WTC11 (cell line): Measurements from ENCODE around the gene SPTBN4. TPM values are rescaled to one million over a fixed set of nuclear protein-coding genes. Genes with fewer than 3 reads are reported as not detected.

Experiments
- ATAC-seq: fragments of 200-7000 bp; cut with Tn5 transposase; 2 replicates; pipeline ENCODE4 v1.10.0; 2021; ENCODE audit warnings: mild to moderate bottlenecking, moderate library complexity
- CTCF ChIA-PET: fragments of 300-600 bp; sonication (Branson Sonifier 250); formaldehyde crosslinking; loops from one replicate; lab custom pipeline; 2021; ENCODE audit warnings: antibody characterized with exemption; lab: Charles Lee
- POLR2A ChIA-PET: fragments of 350-600 bp; sonication (Branson Sonifier 250); formaldehyde crosslinking; loops from one replicate; lab custom pipeline; 2021; ENCODE audit warnings: antibody characterized with exemption; lab: Charles Lee
- DNase-seq: peaks from one replicate; pipeline ENCODE4 v3.0.0; 2021; ENCODE audit warnings: low spot score
- H3K27ac Mint-ChIP-seq: 2 replicates; pipeline ENCODE4 v1.8.0; 2021; ENCODE audit warnings: mixed read lengths
- H3K27me3 Mint-ChIP-seq: 2 replicates; pipeline ENCODE4 v1.8.0; 2021; ENCODE audit warnings: low read depth, mild to moderate bottlenecking, moderate library complexity, mixed read lengths
- H3K36me3 Mint-ChIP-seq: 2 replicates; pipeline ENCODE4 v1.8.0; 2021; ENCODE audit warnings: mixed read lengths
- H3K4me1 Mint-ChIP-seq: 2 replicates; pipeline ENCODE4 v1.8.0; 2022; ENCODE audit warnings: mixed read lengths
- H3K4me3 Mint-ChIP-seq: 2 replicates; pipeline ENCODE4 v1.8.0; 2021; ENCODE audit warnings: mild to moderate bottlenecking, moderate library complexity, mixed read lengths
- H3K9me3 Mint-ChIP-seq: 2 replicates; pipeline ENCODE4 v1.8.0; 2021; ENCODE audit warnings: mixed read lengths
- ATF6 ChIP-seq: sonication (generic); formaldehyde crosslinking; IDR thresholded peaks from 2 replicates; pipeline ENCODE4 v1.8.1; 2023; ENCODE audit warnings: mild to moderate bottlenecking, missing genetic modification reagents
- CREB1 ChIP-seq: sonication (generic); formaldehyde crosslinking; IDR thresholded peaks from 2 replicates; pipeline ENCODE4 v1.8.0; 2023; ENCODE audit warnings: mild to moderate bottlenecking, missing genetic modification reagents
- CTCF ChIP-seq: fragments of 200-600 bp; IDR thresholded peaks from 2 replicates; pipeline ENCODE4 v1.8.0; 2022; ENCODE audit warnings: antibody characterized with exemption
- ESRRA ChIP-seq: sonication (generic); formaldehyde crosslinking; IDR thresholded peaks from 2 replicates; pipeline ENCODE4 v1.8.1; 2022; ENCODE audit warnings: mild to moderate bottlenecking, missing genetic modification reagents, borderline replicate concordance
- ETV6 ChIP-seq: sonication (generic); formaldehyde crosslinking; IDR thresholded peaks from 2 replicates; pipeline ENCODE4 v1.8.1; 2022; ENCODE audit warnings: mild to moderate bottlenecking, missing genetic modification reagents
- FOXJ3 ChIP-seq: sonication (generic); formaldehyde crosslinking; IDR thresholded peaks from 2 replicates; pipeline ENCODE4 v1.9.0; 2021; ENCODE audit warnings: missing genetic modification reagents, mild to moderate bottlenecking, borderline replicate concordance
- FOXP4 ChIP-seq: sonication (generic); formaldehyde crosslinking; IDR thresholded peaks from 2 replicates; pipeline ENCODE4 v1.8.0; 2022; ENCODE audit warnings: mild to moderate bottlenecking, missing genetic modification reagents
- IRF1 ChIP-seq: sonication (generic); formaldehyde crosslinking; IDR thresholded peaks from 2 replicates; pipeline ENCODE4 v1.8.0; 2023; ENCODE audit warnings: missing genetic modification reagents
- JAZF1 ChIP-seq: fragments of 250-450 bp; sonication (Bioruptor Pico); IDR thresholded peaks from 2 replicates; pipeline ENCODE4 v1.9.0; 2021; ENCODE audit warnings: moderate library complexity, mild to moderate bottlenecking, inconsistent platforms
- JUN ChIP-seq: sonication (generic); formaldehyde crosslinking; IDR thresholded peaks from 2 replicates; pipeline ENCODE4 v1.8.0; 2023; ENCODE audit warnings: mild to moderate bottlenecking, missing genetic modification reagents
- KAT7 ChIP-seq: sonication (generic); formaldehyde crosslinking; IDR thresholded peaks from 2 replicates; pipeline ENCODE4 v1.8.1; 2023; ENCODE audit warnings: missing genetic modification reagents, mild to moderate bottlenecking, borderline replicate concordance
- NR3C1 ChIP-seq: sonication (generic); formaldehyde crosslinking; conservative IDR thresholded peaks from 2 replicates; pipeline ENCODE4 v1.8.1; 2023; ENCODE audit warnings: low read depth, mild to moderate bottlenecking, missing genetic modification reagents
- RELA ChIP-seq: sonication (generic); formaldehyde crosslinking; IDR thresholded peaks from 2 replicates; pipeline ENCODE4 v1.8.1; 2022; ENCODE audit warnings: missing genetic modification reagents, mild to moderate bottlenecking, borderline replicate concordance
- SP1 ChIP-seq: sonication (generic); formaldehyde crosslinking; conservative IDR thresholded peaks from 2 replicates; pipeline ENCODE4 v1.8.1; 2022; ENCODE audit warnings: missing genetic modification reagents
- TEAD4 ChIP-seq: sonication (generic); formaldehyde crosslinking; IDR thresholded peaks from 2 replicates; pipeline ENCODE4 v1.8.0; 2022; ENCODE audit warnings: mild to moderate bottlenecking, missing genetic modification reagents
- TP53 ChIP-seq: sonication (generic); formaldehyde crosslinking; IDR thresholded peaks from 2 replicates; pipeline ENCODE4 v1.8.1; 2023; ENCODE audit warnings: mild to moderate bottlenecking, missing genetic modification reagents
- ZNF138 ChIP-seq: sonication (generic); formaldehyde crosslinking; conservative IDR thresholded peaks from 2 replicates; pipeline ENCODE4 v1.8.1; 2022; ENCODE audit warnings: mild to moderate bottlenecking, moderate library complexity, missing genetic modification reagents
- ZNF425 ChIP-seq: fragments of 250-450 bp; sonication (Bioruptor Pico); conservative IDR thresholded peaks from 2 replicates; pipeline ENCODE4 v1.9.0; 2021; ENCODE audit warnings: mild to moderate bottlenecking
- ZNF512 ChIP-seq: sonication (generic); formaldehyde crosslinking; IDR thresholded peaks from 2 replicates; pipeline ENCODE4 v1.8.1; 2022; ENCODE audit warnings: missing genetic modification reagents, borderline replicate concordance
- total RNA-seq: library from RNA; stranded (reverse); gene quantifications from 3 replicates; pipeline ENCODE4 v1.2.3, GENCODE V29; 2021

SPTBN4 gene
- total RNA-seq, 1 experiment from 2014 or later, result 2.8 TPM

GRCh38 chr19:40502081-40502480 is 35.3 kb downstream of the SPTBN4 start:
- DNase-seq, result no peak
- ChIA-PET POLR2A (no interaction called here), CTCF (interaction anchor here (0.6 to 2.4 kb wide), 19 partner anchors 9 to 385 kb away, joined by 3 to 20 read pairs (median 3); partner anchors contain the start of genes C19orf47 and PLD3)
- TF ChIP-seq JAZF1 (CRISPR knock-in tag) (no peak), ZNF138 (CRISPR knock-in tag) (no peak), FOXJ3 (CRISPR knock-in tag) (no peak), TEAD4 (CRISPR knock-in tag) (no peak), ETV6 (CRISPR knock-in tag) (no peak), FOXP4 (CRISPR knock-in tag) (no peak), CREB1 (CRISPR knock-in tag) (no peak), ATF6 (CRISPR knock-in tag) (no peak), IRF1 (CRISPR knock-in tag) (no peak), CTCF (no peak), TP53 (CRISPR knock-in tag) (no peak), KAT7 (CRISPR knock-in tag) (no peak), ESRRA (CRISPR knock-in tag) (no peak)
- Mint-ChIP-seq H3K4me1 (no peaks in the 10 kb centered on the region), H3K27me3 (peaks cover 57% of the 10 kb centered on the region), H3K27ac (no peak overlapping the region), H3K36me3 (no peaks in the 10 kb centered on the region), H3K9me3 (no peaks in the 10 kb centered on the region), H3K4me3 (no peak overlapping the region)
- ATAC-seq, result no peak

- no peaks in the 10 kb centered on the region for H3K9me3 Mint-ChIP-seq
- ChIA-PET CTCF (interaction anchor here (0.7 to 2.4 kb wide), 19 partner anchors 10 to 154 kb away, joined by 3 to 20 read pairs (median 3); partner anchors contain the start of genes C19orf47 and PLD3), POLR2A (no interaction called here)
- DNase-seq (peak; percentile 51), ATAC-seq (peak; percentile 96)
- H3K27me3 Mint-ChIP-seq, result peaks cover 59% of the 10 kb centered on the region
- H3K4me1 Mint-ChIP-seq, result no peaks in the 10 kb centered on the region
- H3K27ac Mint-ChIP-seq, result no peak overlapping the region
- no peak overlapping the region for H3K4me3 Mint-ChIP-seq
- no peaks in the 10 kb centered on the region for H3K36me3 Mint-ChIP-seq
- TF ChIP-seq NR3C1, result no peak
- no peak for TF ChIP-seq RELA (CRISPR knock-in tag)
- no peak for TF ChIP-seq FOXP4 (CRISPR knock-in tag)
- TF ChIP-seq ZNF425 (CRISPR knock-in tag), result no peak
- no peak for TF ChIP-seq ZNF512
- no peak for TF ChIP-seq JUN (CRISPR knock-in tag)
- no peak for TF ChIP-seq SP1 (CRISPR knock-in tag)
- TF ChIP-seq, all 79 proteins: peak for 0
Measured at GRCh38 chr19:40502647-40503319, 36.0 kb downstream of the SPTBN4 start.
